Activated T-cell treated with anti-CD3 and anti-CD28 coated beads, Interleukin-2, amount 50 U/mL, for 24 hours (primary cell): Measurements from ENCODE around the gene SEPTIN8.
"Not testable (repeated sequence)": the region's sequence is repeated elsewhere in the genome, so short reads cannot be mapped to it uniquely, and the experiment has no call there.

Experiments used
- DNase-seq: peaks from one replicate; pipeline ENCODE4 v3.0.0-alpha.2; 2020
- H3K27ac Mint-ChIP-seq: 2 replicates; pipeline ENCODE4 v1.8.0; 2020; ENCODE audit warnings: mild to moderate bottlenecking, mixed read lengths
- H3K27me3 Mint-ChIP-seq: 2 replicates; pipeline ENCODE4 v1.8.0; 2020; ENCODE audit warnings: mixed read lengths
- H3K36me3 Mint-ChIP-seq: 2 replicates; pipeline ENCODE4 v1.8.0; 2020; ENCODE audit warnings: low read depth, mixed read lengths
- H3K4me1 Mint-ChIP-seq: 2 replicates; pipeline ENCODE4 v1.8.0; 2020; ENCODE audit warnings: low read depth, mixed read lengths
- H3K4me3 Mint-ChIP-seq: 2 replicates; pipeline ENCODE4 v1.8.0; 2020; ENCODE audit warnings: mild to moderate bottlenecking, moderate library complexity, mixed read lengths
- H3K9me3 Mint-ChIP-seq: 2 replicates; pipeline ENCODE4 v1.8.0; 2020; ENCODE audit warnings: mixed read lengths

The SEPTIN8 gene

DNA sequence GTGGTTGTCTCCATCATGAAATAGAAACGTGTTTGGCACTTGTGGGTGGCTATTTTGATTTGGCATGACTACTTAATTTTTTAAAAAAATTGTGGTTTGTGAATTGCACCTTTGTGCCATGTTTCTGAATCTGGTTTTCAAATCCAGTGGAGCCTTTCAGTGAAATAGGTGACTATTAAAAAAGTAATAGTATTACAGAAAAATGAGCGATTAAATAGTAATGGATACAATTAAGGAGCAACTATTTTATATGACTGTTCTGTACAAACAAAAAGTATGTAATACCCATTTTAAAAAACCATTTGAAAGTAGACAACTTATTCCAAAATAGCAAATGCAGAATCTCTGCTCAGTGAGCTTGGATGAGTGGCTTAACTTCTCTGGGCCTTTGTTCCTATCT lies 39.0 kb upstream of the SEPTIN8 start:
- Mint-ChIP-seq H3K9me3 (no peaks in the 10 kb centered on the region), H3K27ac (no peak overlapping the region), H3K27me3 (peaks cover 45% of the 10 kb centered on the region), H3K4me3 (no peak overlapping the region), H3K36me3 (no peaks in the 10 kb centered on the region), H3K4me1 (peaks cover 19% of the 10 kb centered on the region)
- DNase-seq, result no peak

DNA sequence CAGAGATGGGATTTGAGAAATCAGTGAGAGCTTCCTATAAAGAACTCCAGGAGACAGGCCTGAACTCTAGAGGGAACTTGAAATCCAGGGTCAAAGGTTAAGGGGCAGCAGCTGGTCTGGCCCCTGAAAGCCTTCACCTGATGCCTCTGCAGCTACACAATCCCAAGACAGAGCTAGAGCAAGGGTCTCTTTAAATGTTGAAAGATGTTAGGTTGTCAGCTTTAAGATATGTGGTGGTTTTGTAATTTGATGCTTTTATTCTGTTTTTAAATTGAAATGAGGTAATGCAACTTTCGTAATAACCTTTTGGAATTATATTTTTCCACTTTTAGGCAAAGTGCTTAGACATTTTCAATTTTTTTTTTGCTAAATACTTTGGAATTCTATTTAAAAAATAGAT lies 38.4 kb upstream of the SEPTIN8 start:
- peaks cover 51% of the 10 kb centered on the region for H3K27me3 Mint-ChIP-seq
- no peak overlapping the region for H3K27ac Mint-ChIP-seq
- H3K9me3 Mint-ChIP-seq, result no peaks in the 10 kb centered on the region
- H3K36me3 Mint-ChIP-seq, result no peaks in the 10 kb centered on the region
- peak overlapping the region; percentile 33 for H3K4me3 Mint-ChIP-seq
- H3K4me1 Mint-ChIP-seq, result peaks cover 19% of the 10 kb centered on the region
- no peak for DNase-seq

DNA sequence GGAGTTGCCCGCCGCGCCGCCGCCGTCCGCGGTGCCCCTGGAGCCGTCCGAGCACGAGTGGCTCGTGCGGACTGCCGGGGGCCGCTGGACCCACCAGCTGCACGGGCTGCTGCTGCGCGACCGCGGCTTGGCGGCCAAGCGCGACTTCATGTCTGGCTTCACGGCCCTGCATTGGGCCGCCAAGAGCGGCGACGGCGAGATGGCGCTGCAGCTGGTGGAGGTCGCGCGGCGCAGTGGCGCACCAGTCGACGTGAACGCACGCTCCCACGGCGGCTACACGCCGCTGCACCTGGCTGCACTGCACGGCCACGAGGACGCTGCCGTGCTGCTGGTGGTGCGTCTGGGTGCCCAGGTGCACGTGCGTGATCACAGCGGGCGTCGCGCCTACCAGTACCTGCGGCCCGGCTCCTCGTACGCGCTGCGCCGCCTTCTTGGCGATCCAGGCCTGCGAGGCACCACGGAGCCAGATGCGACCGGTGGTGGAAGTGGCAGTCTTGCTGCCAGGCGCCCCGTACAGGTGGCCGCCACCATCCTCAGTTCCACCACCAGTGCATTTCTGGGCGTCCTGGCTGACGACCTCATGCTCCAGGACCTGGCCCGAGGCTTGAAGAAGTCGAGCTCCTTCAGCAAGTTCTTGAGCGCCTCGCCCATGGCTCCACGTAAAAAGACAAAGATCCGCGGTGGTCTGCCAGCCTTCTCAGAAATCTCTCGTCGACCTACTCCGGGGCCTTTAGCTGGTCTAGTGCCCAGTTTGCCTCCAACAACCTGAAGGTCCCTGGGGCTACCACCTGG lies 37.7 kb upstream of the SEPTIN8 start:
- DNase-seq, result no peak
- H3K36me3 Mint-ChIP-seq, result no peaks in the 10 kb centered on the region
- peak overlapping the region; percentile 33 for H3K4me3 Mint-ChIP-seq
- no peak overlapping the region for H3K27ac Mint-ChIP-seq
- H3K9me3 Mint-ChIP-seq, result no peaks in the 10 kb centered on the region
- H3K27me3 Mint-ChIP-seq, result peaks cover 53% of the 10 kb centered on the region
- H3K4me1 Mint-ChIP-seq, result peaks cover 13% of the 10 kb centered on the region

DNA sequence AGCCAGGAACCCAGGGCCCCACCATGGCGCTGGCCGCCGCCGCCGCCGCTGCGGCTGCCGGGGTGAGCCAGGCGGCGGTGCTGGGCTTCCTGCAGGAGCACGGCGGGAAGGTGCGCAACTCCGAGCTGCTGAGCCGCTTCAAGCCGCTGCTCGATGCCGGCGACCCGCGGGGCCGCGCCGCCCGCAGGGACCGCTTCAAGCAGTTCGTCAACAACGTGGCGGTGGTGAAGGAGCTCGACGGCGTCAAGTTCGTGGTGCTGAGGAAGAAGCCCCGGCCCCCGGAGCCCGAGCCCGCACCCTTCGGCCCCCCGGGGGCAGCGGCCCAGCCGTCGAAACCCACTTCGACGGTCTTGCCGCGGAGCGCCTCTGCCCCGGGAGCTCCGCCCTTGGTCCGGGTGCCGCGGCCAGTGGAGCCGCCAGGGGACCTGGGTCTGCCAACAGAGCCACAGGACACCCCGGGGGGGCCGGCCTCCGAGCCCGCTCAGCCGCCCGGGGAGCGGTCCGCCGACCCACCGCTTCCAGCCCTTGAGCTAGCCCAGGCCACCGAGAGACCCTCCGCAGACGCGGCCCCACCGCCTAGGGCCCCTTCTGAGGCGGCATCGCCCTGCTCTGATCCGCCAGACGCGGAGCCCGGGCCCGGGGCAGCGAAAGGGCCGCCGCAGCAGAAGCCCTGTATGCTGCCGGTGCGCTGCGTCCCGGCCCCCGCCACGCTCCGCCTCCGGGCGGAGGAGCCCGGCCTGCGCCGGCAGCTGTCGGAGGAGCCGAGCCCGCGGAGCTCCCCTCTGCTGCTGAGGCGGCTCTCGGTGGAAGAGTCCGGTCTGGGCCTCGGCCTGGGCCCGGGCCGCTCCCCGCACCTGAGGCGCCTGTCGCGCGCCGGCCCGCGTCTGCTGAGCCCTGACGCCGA lies 36.8 kb upstream of the SEPTIN8 start:
- peaks cover 7% of the 10 kb centered on the region for H3K4me1 Mint-ChIP-seq
- no peaks in the 10 kb centered on the region for H3K36me3 Mint-ChIP-seq
- no peak overlapping the region for H3K27ac Mint-ChIP-seq
- peaks cover 52% of the 10 kb centered on the region for H3K27me3 Mint-ChIP-seq
- H3K4me3 Mint-ChIP-seq, result no peak overlapping the region
- H3K9me3 Mint-ChIP-seq, result no peaks in the 10 kb centered on the region
- peak; percentile 64 for DNase-seq

DNA sequence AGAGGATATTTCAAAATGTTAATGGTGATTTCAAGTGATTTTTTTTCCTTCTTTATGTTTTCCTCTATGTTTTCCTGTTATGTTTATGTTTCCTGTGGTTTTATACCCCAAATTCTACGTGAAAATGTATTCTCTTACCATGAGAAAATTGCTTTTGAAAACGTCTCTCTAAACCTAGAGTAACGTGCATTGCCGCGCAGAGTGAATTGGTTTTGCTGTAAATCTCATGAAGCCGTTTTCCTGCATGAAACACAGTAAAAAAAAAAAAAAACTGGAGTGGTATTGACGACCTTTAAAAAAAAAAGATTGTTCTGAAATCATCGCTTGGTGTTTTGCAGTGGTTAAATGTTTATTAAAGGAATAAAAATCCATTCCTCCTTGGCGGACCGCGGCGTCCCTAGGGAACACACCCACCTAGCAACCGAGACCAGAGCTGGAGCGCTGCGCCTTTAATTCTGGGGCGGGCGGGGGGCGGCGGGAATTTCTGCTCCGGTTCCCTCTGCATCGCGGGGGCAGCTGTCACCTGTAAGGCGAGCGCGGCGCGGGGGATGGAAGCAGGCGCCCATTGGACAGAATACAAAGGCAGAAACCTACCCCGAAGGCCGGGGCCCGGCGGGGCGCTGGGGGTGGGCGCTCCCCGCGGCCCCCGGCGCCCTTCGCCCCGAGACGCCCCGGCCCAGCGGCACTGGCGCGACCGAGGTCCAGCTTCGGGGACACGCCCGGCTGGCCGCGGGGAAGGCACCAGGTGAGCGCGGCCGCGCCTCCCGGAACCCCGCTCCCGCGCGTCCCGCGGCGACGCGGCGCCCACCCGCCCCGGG lies 36.0 kb upstream of the SEPTIN8 start, which contains the start of gene SOWAHA:
Gene SOWAHA (plus strand): TSS at position 522 of the 818 bp plus-strand sequence. CDS start 320 bp downstream, outside the sequence.
- H3K36me3 Mint-ChIP-seq, result no peaks in the 10 kb centered on the region
- no peaks in the 10 kb centered on the region for H3K9me3 Mint-ChIP-seq
- H3K4me1 Mint-ChIP-seq, result peaks cover 7% of the 10 kb centered on the region
- H3K27me3 Mint-ChIP-seq, result peaks cover 54% of the 10 kb centered on the region
- no peak for DNase-seq
- H3K27ac Mint-ChIP-seq, result no peak within 1 kb of the TSS
- peak within 1 kb of the TSS; percentile 67 for H3K4me3 Mint-ChIP-seq

DNA sequence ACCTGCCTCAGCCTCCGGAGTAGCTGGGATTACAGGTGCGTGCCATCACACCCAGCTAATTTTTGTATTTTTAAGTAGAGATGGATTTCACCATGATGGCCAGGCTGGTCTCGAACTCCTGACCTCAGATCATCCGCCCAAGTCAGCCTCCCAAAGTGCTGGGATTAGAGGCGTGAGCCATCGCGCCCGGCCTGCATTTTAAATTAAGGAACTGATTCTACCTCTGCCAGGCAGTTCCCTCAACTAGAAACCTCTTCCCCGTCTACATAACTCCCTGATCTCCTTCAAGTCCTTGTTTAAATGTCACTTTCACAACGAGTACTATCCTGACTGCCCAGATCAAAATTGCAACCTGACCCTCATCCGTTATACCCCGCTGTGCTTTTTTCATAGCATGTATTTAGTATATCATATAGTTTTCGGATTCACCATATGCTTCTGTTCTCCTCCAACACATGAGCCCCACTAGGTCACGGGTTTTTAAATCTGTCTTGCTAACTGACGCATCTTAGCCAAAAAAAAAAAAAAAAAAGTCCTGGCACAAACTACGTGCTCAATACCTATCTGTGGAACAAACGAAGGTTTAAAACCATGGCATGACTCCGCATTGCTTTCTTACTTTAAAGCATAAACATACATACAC lies 35.2 kb upstream of the SEPTIN8 start:
- Mint-ChIP-seq H3K27ac (no peak overlapping the region), H3K27me3 (peaks cover 59% of the 10 kb centered on the region), H3K9me3 (no peaks in the 10 kb centered on the region), H3K36me3 (no peaks in the 10 kb centered on the region), H3K4me3 (peak overlapping the region; percentile 67), H3K4me1 (peaks cover 7% of the 10 kb centered on the region)
- DNase-seq, result no peak

DNA sequence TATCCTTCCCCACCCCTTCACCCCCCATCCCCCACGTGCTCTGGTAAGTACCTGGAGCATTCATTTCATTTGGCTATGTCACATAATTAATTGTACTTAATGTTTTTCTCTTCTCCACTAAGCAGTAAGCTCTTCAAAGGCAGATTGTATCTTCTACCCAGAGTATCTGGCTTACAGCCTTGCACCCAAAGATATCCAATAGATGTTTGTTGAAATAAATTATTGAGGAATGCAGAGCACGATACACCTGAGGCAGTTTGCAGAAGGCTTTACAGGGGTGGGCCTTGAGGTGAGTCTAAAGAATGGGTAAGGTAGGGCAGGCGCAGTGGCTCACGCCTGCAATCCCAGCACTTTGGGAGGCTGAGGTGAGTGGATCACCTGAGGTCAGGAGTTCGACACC lies 33.6 kb upstream of the SEPTIN8 start:
- Mint-ChIP-seq H3K4me3 (no peak overlapping the region), H3K27me3 (peaks cover 64% of the 10 kb centered on the region), H3K9me3 (no peaks in the 10 kb centered on the region), H3K36me3 (no peaks in the 10 kb centered on the region), H3K27ac (no peak overlapping the region), H3K4me1 (peaks cover 7% of the 10 kb centered on the region)
- DNase-seq, result no peak

DNA sequence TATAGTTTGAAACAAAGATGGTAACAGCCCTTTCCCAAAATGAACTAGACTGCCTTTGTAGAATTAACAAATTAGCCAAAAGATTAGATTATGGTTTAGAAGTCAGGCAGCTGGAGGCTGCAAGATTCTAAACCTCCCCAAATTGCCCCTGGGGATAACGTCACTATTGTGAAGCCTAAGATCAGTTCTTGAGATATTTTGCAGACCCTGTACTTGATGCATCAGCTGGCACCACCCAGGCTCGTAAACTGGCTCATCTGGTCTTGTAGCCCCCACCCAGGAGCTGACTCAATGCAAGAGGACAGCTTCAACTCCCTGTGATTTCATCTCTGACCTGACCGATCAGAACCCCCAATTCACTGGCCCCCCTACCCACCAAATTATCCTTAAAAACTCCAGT lies 31.8 kb upstream of the SEPTIN8 start:
- Mint-ChIP-seq H3K9me3 (no peaks in the 10 kb centered on the region), H3K27me3 (peaks cover 70% of the 10 kb centered on the region), H3K4me3 (no peak overlapping the region), H3K36me3 (no peaks in the 10 kb centered on the region), H3K4me1 (peaks cover 7% of the 10 kb centered on the region), H3K27ac (no peak overlapping the region)
- DNase-seq, result no peak

DNA sequence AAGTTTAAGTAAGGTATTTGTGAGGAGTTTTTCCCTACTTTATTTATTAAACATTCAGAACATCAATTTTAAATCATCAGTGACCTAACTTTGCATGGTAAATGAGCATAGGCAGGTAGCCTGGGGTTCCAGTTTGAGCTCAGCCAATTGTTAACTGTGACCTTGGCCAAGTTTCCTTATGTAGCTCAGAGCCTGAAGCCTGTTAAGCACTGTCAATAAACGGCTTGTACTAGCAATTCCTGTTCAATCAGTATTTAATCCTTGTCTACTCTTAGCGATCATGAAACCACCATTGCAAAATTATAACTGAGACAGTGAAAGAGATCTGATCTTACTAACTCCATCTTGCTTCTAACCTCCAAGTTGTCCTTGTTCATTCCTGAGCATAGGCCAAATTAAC lies 31.4 kb upstream of the SEPTIN8 start:
- Mint-ChIP-seq H3K27me3 (peaks cover 74% of the 10 kb centered on the region), H3K9me3 (no peaks in the 10 kb centered on the region), H3K4me3 (no peak overlapping the region), H3K36me3 (no peaks in the 10 kb centered on the region), H3K27ac (no peak overlapping the region), H3K4me1 (peaks cover 7% of the 10 kb centered on the region)
- no peak for DNase-seq

DNA sequence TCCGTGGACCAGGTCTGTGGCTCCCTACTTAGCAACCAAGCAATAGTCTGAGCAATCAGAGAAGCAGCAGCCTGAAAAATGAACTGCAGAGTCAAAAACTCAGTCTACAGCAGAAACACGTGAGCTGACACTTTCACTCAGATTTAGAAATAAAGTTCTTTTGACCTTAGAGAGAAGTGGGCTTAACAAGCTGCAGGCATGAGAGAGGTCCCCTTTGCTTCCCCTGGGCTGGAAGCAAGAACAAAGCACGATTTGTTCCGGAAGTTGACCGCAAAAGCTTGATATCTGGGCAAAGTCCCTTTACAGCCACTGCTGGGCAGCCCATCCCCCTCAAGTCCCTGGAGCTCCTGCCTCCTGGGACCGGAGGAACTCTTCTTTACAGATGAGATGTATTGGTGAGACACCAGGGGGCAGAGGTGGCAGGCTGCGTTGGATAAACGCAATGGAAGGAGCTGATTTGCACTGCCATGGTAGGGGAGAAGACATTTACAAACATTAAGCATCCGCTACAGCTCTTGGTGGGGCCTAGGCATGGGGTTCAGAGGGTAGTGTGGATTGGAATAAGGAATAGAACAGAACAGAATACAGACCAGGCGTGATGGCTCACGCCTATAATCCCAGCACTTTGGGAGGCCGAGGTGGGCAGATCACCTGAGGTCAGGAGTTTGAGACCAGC lies 30.3 kb upstream of the SEPTIN8 start:
- H3K4me3 Mint-ChIP-seq, result no peak overlapping the region

DNA sequence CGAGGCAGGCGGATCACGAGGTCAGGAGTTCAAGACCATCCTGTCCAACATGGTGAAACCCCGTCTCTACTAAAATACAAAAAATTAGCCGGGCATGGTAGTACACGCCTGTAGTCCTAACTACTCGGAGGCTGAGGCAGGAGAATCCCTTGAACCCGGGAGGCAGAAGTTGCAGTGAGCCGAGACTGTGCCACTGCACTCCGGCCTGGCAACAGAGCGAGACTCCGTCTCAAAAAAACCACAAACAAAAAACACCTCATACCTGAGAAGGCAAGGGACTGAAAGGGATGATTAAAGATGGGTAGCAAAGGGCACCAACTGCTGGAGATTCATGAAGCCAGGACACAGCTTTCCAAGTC lies 29.7 kb upstream of the SEPTIN8 start:
- not testable (repeated sequence) for DNase-seq, H3K4me1 Mint-ChIP-seq, H3K27ac Mint-ChIP-seq, H3K9me3 Mint-ChIP-seq, H3K4me3 Mint-ChIP-seq, H3K36me3 Mint-ChIP-seq
- H3K27me3 Mint-ChIP-seq, result peaks cover 77% of the 10 kb centered on the region

More for the DNA sequence above, 30.3 kb upstream of the SEPTIN8 start:
- H3K4me1 Mint-ChIP-seq, result no peaks in the 10 kb centered on the region
- H3K27me3 Mint-ChIP-seq, result peaks cover 77% of the 10 kb centered on the region
- H3K27ac Mint-ChIP-seq, result no peak overlapping the region
- no peaks in the 10 kb centered on the region for H3K9me3 Mint-ChIP-seq
- H3K36me3 Mint-ChIP-seq, result no peaks in the 10 kb centered on the region
- DNase-seq, result no peak

DNA sequence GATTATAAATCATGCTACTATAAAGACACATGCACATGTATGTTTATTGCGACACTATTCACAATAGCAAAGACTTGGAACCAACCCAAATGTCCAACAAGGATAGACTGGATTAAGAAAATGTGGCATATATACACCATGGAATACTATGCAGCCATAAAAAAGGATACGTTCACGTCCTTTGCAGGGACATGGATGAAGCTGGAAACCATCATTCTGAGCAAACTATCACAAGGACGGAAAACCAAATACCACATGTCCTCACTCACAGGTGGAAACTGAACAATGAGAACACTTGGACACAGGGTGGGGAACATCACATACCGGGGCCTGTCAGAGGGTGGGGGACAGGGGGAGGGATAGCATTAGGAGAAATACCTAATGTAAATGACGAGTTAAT lies 28.8 kb upstream of the SEPTIN8 start:
- peaks cover 76% of the 10 kb centered on the region for H3K27me3 Mint-ChIP-seq
- H3K4me3 Mint-ChIP-seq, DNase-seq, H3K4me1 Mint-ChIP-seq, H3K27ac Mint-ChIP-seq, H3K36me3 Mint-ChIP-seq, H3K9me3 Mint-ChIP-seq: not testable (repeated sequence)

DNA sequence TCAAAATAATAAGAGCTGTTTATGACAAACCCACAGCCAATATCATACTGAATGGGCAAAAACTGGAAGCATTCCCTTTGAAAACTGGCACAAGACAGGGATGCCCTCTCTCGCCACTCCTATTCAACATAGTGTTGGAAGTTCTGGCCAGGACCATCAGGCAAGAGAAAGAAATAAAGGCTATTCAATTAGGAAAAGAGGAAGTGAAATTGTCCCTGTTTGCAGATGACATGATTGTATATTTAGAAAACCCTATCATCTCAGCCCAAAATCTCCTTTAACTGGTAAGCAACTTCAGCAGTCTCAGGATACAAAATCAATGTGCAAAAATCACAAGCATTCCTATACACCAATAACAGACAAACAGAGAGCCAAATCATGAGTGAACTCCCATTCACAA lies 27.2 kb upstream of the SEPTIN8 start:
- not testable (repeated sequence) for H3K36me3 Mint-ChIP-seq, H3K4me3 Mint-ChIP-seq
- H3K27me3 Mint-ChIP-seq, result peaks cover 68% of the 10 kb centered on the region

DNA sequence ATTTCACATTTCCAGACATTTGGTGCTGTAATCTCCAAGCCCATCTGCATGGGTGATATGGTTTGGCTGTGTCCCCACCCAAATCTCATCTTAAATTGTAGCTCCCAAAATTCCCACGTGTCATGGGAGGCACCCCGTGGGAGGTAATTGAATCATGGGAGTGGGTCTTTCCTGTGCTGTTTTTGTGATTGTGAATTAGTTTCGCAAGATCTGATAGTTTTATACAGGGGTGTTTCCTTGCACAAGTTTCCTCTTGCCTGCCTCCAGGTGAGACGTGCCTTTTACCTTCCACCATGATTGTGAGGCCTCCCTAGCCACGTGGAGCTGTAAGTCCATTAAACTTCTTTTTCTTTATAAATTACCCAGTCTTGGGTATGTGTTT lies 25.6 kb upstream of the SEPTIN8 start:
- DNase-seq, H3K4me1 Mint-ChIP-seq, H3K4me3 Mint-ChIP-seq, H3K27ac Mint-ChIP-seq, H3K36me3 Mint-ChIP-seq, H3K9me3 Mint-ChIP-seq: not testable (repeated sequence)
- H3K27me3 Mint-ChIP-seq, result peaks cover 62% of the 10 kb centered on the region

More for the DNA sequence above, 27.2 kb upstream of the SEPTIN8 start:
- not testable (repeated sequence) for H3K27ac Mint-ChIP-seq, DNase-seq, H3K9me3 Mint-ChIP-seq, H3K4me1 Mint-ChIP-seq
